Measurements from ENCODE around the gene GLUD2.

DNA sequence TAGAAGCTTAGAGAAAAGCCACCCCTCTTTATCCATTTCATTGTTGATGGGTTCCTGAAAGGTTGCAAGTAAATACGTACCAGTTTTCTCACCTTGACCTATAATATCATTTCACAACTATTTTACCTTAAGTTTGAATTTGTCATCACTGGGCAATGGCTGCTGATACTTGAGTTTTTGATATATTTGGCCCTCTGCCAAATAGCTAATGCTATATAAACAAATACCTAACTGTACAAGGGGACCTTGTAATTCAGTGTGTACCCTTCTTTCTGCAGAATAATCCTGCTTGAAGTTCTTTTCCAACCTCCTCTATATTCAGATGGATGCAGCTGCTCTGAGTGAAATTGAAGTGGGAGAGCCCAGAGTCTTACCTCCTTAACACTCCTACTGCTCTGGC is 19.0 kb upstream of the GLUD2 start:
- TF ChIP-seq, protein P1, sequence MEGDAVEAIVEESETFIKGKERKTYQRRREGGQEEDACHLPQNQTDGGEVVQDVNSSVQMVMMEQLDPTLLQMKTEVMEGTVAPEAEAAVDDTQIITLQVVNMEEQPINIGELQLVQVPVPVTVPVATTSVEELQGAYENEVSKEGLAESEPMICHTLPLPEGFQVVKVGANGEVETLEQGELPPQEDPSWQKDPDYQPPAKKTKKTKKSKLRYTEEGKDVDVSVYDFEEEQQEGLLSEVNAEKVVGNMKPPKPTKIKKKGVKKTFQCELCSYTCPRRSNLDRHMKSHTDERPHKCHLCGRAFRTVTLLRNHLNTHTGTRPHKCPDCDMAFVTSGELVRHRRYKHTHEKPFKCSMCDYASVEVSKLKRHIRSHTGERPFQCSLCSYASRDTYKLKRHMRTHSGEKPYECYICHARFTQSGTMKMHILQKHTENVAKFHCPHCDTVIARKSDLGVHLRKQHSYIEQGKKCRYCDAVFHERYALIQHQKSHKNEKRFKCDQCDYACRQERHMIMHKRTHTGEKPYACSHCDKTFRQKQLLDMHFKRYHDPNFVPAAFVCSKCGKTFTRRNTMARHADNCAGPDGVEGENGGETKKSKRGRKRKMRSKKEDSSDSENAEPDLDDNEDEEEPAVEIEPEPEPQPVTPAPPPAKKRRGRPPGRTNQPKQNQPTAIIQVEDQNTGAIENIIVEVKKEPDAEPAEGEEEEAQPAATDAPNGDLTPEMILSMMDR (IDR thresholded peaks at IDR 0.05): no peak
- TF ChIP-seq, protein P2, sequence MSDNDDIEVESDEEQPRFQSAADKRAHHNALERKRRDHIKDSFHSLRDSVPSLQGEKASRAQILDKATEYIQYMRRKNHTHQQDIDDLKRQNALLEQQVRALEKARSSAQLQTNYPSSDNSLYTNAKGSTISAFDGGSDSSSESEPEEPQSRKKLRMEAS (IDR thresholded peaks at IDR 0.05; ENCODE audit: low read depth): no peak
- TF ChIP-seq SIN3A (IDR thresholded peaks at IDR 0.05; ENCODE audit: borderline replicate concordance, low read depth, low read length): no peak
- no peak for TF ChIP-seq EP300 (IDR thresholded peaks at IDR 0.05; ENCODE audit: borderline replicate concordance in 1 of 2, low read depth in 1 of 2, low read length in 1 of 2)
- TF ChIP-seq FOXJ3 (CRISPR knock-in tag; IDR thresholded peaks at IDR 0.05): no peak
- no peak for TF ChIP-seq RCOR1 (IDR thresholded peaks at IDR 0.05; ENCODE audit: low read length)
- no peak for TF ChIP-seq RFX5 (IDR thresholded peaks at IDR 0.05; ENCODE audit: low read length)
- no peak for TF ChIP-seq FOXM1 (IDR thresholded peaks at IDR 0.05; ENCODE audit: low read depth)
- TF ChIP-seq TEAD4 (IDR thresholded peaks at IDR 0.05; ENCODE audit: borderline replicate concordance, insufficient read depth): no peak

All from SK-N-SH (cell line).